ENCODE data around the gene TXLNA. TPM values are rescaled to one million over a fixed set of nuclear protein-coding genes. Genes with fewer than 3 reads are reported as not detected.
"Not testable (repeated sequence)": the region's sequence is repeated elsewhere in the genome, so short reads cannot be mapped to it uniquely, and the experiment has no call there.

The TXLNA gene
- total and polyA plus RNA-seq, 8 donors, result 13.6 to 29.3 (median 17.3) TPM

- Histone ChIP-seq H3K27me3 (no peaks in the 10 kb centered on the region), H3K36me3 (no peaks in the 10 kb centered on the region), H3K9me3 (no peaks in the 10 kb centered on the region), H3K27ac (no peak overlapping the region), H3K4me3 (no peak overlapping the region), H3K4me1 (peaks cover 0 to 11% (median 5%) of the 10 kb centered on the region in 3 donors)
- no peak for DNase-seq
- no peak for TF ChIP-seq CTCF (IDR thresholded peaks at IDR 0.05)
- ATAC-seq, result no peak
- 93 to 95% methylated on average over 3 of the region's 3 CpGs for WGBS, 2 donors
- intact Hi-C loops (cut with DNase I), result no loop called here
- no peak for FAIRE-seq
Observed at GRCh38 chr1:32144033-32144432, 35.4 kb upstream of the TXLNA start.

DNA sequence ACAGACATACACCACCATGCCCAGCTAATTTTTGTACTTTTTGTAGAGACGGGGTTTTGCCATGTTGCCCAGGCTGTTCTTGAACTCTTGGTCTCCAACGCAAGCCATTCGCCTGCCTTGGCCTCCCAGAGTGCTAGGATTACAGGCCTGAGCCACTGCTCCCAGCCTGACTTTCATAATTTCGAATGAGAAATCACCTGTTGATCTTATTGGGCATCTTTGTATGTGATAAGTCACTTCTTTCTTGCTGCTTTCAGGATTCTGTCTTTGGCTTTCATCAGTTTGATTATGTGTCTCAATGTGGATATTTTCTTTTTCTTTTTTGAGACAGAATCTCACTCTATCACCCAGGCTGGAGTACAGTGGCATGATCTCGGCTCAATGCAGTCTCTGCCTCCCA lies 31.7 kb upstream of the TXLNA start:
- FAIRE-seq; intact Hi-C loops (cut with DNase I); ATAC-seq: not testable (repeated sequence)

DNA sequence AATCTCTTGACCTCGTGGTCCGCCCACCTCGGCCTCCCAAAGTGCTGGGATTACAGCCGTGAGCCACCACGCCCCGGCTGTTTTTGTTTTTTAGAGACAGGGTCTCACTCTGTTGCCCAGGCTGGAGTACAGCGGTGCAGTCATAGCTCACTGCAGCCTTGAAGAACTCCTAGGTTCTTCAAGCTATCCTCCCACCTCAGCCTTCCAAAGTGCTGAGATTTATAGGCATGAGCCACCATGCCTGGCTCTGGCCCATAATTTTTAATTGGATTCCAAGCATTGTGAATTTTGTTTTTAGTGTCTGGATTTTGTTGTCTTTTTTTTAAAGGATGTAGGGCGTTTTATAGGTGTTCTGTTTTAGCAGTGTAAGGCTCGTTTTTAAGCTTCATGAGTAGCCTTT lies 28.6 kb upstream of the TXLNA start:
- H3K27me3 ChIP-seq, result no peaks in the 10 kb centered on the region
- no peaks in the 10 kb centered on the region for H3K36me3 ChIP-seq
- no peak for TF ChIP-seq CTCF (IDR thresholded peaks at IDR 0.05)
- no peaks in the 10 kb centered on the region for H3K9me3 ChIP-seq
- peaks cover 0 to 3% (median 0%) of the 10 kb centered on the region in 3 donors for H3K4me1 ChIP-seq
- H3K27ac ChIP-seq, result no peak overlapping the region
- DNase-seq, result no peak
- 90 to 92% methylated on average over 9 of the region's 9 CpGs for WGBS, 2 donors
- FAIRE-seq, result no peak
- ATAC-seq, result no peak
- no peak overlapping the region for H3K4me3 ChIP-seq
- intact Hi-C loops (cut with DNase I), result no loop called here

More for the DNA sequence above, 31.7 kb upstream of the TXLNA start:
- not testable (repeated sequence) for H3K36me3 ChIP-seq, H3K27ac ChIP-seq, H3K9me3 ChIP-seq, H3K4me1 ChIP-seq, H3K4me3 ChIP-seq, H3K27me3 ChIP-seq, DNase-seq
- WGBS, 2 donors, result 98% methylated on average over 5 of the region's 5 CpGs

DNA sequence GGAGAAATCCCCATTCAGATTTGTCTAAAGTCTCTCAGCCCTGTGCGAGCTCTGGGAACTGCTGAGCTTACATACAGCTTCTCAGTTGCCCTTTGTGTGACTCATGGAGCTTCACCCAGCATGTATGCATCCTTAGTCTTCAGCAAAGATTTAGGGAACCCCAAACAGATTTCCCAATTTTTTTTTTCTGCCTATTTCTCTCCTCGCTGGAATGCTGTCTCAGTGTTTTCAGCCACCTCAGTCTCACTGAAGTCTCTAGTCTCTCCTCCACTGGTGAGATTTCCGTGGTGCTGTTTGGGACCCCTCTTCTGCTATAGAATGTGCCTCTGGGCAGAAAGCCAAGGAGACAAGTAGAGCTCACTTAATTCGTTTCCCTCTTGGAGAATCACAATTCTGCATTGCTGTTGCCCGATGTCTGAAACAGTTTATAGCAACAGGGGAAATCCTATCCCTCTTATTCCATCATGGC lies 28.1 kb upstream of the TXLNA start:
- TF ChIP-seq CTCF (IDR thresholded peaks at IDR 0.05), result no peak
- intact Hi-C loops (cut with DNase I), result no loop called here

DNA sequence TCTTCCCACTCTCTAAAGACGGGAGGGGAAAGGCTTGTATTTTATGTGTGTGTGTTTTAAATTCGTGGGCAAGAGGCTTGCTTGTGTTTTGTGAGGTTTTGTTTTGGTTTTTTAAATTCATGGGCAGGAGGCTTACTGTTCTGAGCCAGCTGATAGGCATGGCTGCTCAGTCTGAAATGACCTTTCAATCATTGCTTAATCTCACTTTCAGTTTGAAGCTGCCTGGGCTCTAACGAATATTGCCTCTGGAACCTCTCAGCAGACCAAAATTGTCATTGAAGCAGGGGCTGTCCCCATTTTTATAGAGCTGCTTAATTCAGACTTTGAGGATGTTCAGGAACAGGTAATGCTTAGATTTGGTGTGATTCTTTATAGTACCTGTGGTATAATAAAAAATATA lies 20.3 kb upstream of the TXLNA start:
- WGBS, 2 donors, result 66 to 69% methylated on average over 3 of the region's 3 CpGs
- no peaks in the 10 kb centered on the region for H3K27me3 ChIP-seq
- DNase-seq (no peak), ATAC-seq (no peak), FAIRE-seq (no peak)
- H3K9me3 ChIP-seq, result no peaks in the 10 kb centered on the region
- H3K4me1 ChIP-seq, result peaks cover 0 to 3% (median 0%) of the 10 kb centered on the region in 3 donors
- peaks cover 3 to 43% (median 24%) of the 10 kb centered on the region in 3 donors for H3K36me3 ChIP-seq
- no peak overlapping the region for H3K27ac ChIP-seq
- no peak overlapping the region for H3K4me3 ChIP-seq
- TF ChIP-seq CTCF (IDR thresholded peaks at IDR 0.05), result no peak
- intact Hi-C loops (cut with DNase I), result no loop called here

More for the DNA sequence above, 28.1 kb upstream of the TXLNA start:
- Histone ChIP-seq H3K27me3 (no peaks in the 10 kb centered on the region), H3K4me1 (peaks cover 0 to 3% (median 0%) of the 10 kb centered on the region in 3 donors), H3K27ac (no peak overlapping the region), H3K9me3 (no peaks in the 10 kb centered on the region), H3K4me3 (no peak overlapping the region), H3K36me3 (peaks cover 0 to 2% (median 1%) of the 10 kb centered on the region in 3 donors)
- DNase-seq (no peak), ATAC-seq (no peak), FAIRE-seq (no peak)
- 70 to 75% methylated on average over 5 of the region's 5 CpGs for WGBS, 2 donors

All from pancreas (tissue), 10 donors.